ENCODE data around the gene MME.

Gene MME

DNA sequence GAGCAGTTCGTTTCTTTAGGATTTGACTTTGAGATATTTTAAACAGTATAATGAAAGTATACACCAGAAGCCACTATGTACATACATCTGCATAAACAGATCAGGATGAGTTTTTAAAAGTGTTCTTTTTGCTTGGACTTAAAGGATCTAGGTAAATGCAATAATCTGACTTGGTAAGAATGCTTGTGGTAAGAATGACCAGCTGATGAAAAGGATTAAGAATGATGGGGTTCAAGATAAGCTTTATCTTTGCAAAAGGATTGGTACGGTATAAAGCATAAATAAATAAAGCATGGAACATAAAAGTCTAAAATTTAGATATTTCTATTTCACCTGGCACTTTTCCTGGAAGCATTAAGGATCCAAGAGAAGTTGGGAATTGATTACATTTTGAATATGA lies 9.8 kb upstream of the MME start:
- H3F3A ChIP-seq (ENCODE audit: control insufficient read depth, insufficient read depth), result peaks cover 2% of the 10 kb centered on the region
- no peaks in the 10 kb centered on the region for H4K20me1 ChIP-seq (ENCODE audit: control insufficient read depth, insufficient read depth, low read depth, low read length)
- H3K36me3 ChIP-seq (ENCODE audit: control insufficient read depth, low read length), result no peaks in the 10 kb centered on the region
- no peaks in the 10 kb centered on the region for H3K79me2 ChIP-seq (ENCODE audit: control insufficient read depth, low read length)
- H3K27ac ChIP-seq (ENCODE audit: low read depth, low read length), result no peak overlapping the region
- H3K9me2 ChIP-seq (replicated peaks; ENCODE audit: control insufficient read depth, low read length), result no peaks in the 10 kb centered on the region
- no peak overlapping the region for H3K4me2 ChIP-seq (ENCODE audit: low read length)
- TF ChIP-seq EZH2phosphoT487 (IDR thresholded peaks at IDR 0.05; ENCODE audit: borderline replicate concordance, low read length), result no peak
- TF ChIP-seq, protein P1, sequence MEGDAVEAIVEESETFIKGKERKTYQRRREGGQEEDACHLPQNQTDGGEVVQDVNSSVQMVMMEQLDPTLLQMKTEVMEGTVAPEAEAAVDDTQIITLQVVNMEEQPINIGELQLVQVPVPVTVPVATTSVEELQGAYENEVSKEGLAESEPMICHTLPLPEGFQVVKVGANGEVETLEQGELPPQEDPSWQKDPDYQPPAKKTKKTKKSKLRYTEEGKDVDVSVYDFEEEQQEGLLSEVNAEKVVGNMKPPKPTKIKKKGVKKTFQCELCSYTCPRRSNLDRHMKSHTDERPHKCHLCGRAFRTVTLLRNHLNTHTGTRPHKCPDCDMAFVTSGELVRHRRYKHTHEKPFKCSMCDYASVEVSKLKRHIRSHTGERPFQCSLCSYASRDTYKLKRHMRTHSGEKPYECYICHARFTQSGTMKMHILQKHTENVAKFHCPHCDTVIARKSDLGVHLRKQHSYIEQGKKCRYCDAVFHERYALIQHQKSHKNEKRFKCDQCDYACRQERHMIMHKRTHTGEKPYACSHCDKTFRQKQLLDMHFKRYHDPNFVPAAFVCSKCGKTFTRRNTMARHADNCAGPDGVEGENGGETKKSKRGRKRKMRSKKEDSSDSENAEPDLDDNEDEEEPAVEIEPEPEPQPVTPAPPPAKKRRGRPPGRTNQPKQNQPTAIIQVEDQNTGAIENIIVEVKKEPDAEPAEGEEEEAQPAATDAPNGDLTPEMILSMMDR (IDR thresholded peaks at IDR 0.05; ENCODE audit: low read depth, low read length, poor library complexity, severe bottlenecking), result no peak
- H3K9me3 ChIP-seq (ENCODE audit: control insufficient read depth, insufficient read depth, low read length), result peaks cover 3% of the 10 kb centered on the region; the same call in 1 of the 2 replicates
- no peak overlapping the region for H3K4me3 ChIP-seq (ENCODE audit: low read length)
- H3K27me3 ChIP-seq (ENCODE audit: control insufficient read depth, low read length), result no peaks in the 10 kb centered on the region
- H3K4me1 ChIP-seq (ENCODE audit: control insufficient read depth, low read length), result peaks cover 16% of the 10 kb centered on the region

DNA sequence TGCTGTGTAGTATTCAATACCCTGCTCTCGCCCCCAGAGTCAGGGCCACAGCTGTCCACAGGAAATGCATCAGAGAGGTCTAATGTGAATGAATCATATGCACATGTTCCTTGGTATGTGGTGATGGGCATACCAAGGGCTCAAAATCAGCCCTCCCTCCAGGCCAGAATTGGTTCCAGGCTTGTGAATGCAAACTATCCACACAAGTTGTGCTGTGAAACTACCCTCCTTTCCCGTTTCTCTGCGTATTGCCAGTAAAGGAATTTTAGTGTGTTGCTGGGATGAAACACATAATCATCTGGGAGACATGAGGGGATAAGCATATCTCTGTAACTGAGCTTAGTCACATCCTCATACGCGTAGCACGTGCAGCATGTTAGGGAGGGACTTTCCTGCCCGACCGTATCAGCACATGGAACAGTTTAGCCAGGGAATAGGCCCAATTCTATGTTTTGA lies 9.2 kb upstream of the MME start:
- Histone ChIP-seq H3K9me3 (ENCODE audit: control insufficient read depth, insufficient read depth, low read length) (peaks cover 8% of the 10 kb centered on the region; the same call in 1 of the 2 replicates), H3K36me3 (ENCODE audit: control insufficient read depth, low read length) (no peaks in the 10 kb centered on the region), H3K27ac (ENCODE audit: low read depth, low read length) (no peak overlapping the region), H3K79me2 (ENCODE audit: control insufficient read depth, low read length) (no peaks in the 10 kb centered on the region), H3K9me2 (replicated peaks; ENCODE audit: control insufficient read depth, low read length) (no peaks in the 10 kb centered on the region), H3K4me3 (ENCODE audit: low read length) (no peak overlapping the region), H3F3A (ENCODE audit: control insufficient read depth, insufficient read depth) (peaks cover 2% of the 10 kb centered on the region), H4K20me1 (ENCODE audit: control insufficient read depth, insufficient read depth, low read depth, low read length) (no peaks in the 10 kb centered on the region), H3K4me1 (ENCODE audit: control insufficient read depth, low read length) (peaks cover 10% of the 10 kb centered on the region), H3K4me2 (ENCODE audit: low read length) (no peak overlapping the region), H3K27me3 (ENCODE audit: control insufficient read depth, low read length) (no peaks in the 10 kb centered on the region)
- no peak for TF ChIP-seq EZH2phosphoT487 (IDR thresholded peaks at IDR 0.05; ENCODE audit: borderline replicate concordance, low read length)
- TF ChIP-seq, protein P1 (IDR thresholded peaks at IDR 0.05; ENCODE audit: low read depth, low read length, poor library complexity, severe bottlenecking), result no peak

DNA sequence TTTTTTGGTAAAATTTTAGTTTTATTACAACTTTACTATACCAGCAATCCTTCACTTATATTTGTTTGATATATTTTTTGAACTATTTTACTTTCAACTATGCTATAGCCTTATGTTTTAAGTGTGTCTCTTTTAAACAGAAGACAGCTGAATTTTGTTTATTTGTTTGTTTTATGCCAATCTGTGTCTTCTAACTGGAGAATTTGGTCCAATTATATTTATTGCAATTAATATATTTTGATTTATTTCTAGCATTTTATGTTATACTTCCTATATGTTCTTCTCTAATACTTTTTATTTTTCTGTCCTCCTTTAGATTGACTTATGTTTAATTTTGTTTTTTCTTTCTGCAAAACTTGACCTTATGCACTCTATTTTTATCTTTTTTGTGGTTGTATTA lies 4.9 kb upstream of the MME start:
- H3K4me1 ChIP-seq (ENCODE audit: control insufficient read depth, low read length), result peaks cover 11% of the 10 kb centered on the region
- H3F3A ChIP-seq (ENCODE audit: control insufficient read depth, insufficient read depth), result no peaks in the 10 kb centered on the region; the same call in 1 of the 2 replicates
- H3K9me3 ChIP-seq (ENCODE audit: control insufficient read depth, insufficient read depth, low read length), result peaks cover 13% of the 10 kb centered on the region; the same call in 1 of the 2 replicates
- peaks cover 16% of the 10 kb centered on the region for H3K79me2 ChIP-seq (ENCODE audit: control insufficient read depth, low read length)
- no peak overlapping the region for H3K4me3 ChIP-seq (ENCODE audit: low read length)
- TF ChIP-seq EZH2phosphoT487 (IDR thresholded peaks at IDR 0.05; ENCODE audit: borderline replicate concordance, low read length), result no peak
- TF ChIP-seq, protein P1 (IDR thresholded peaks at IDR 0.05; ENCODE audit: low read depth, low read length, poor library complexity, severe bottlenecking), result no peak
- no peak overlapping the region for H3K27ac ChIP-seq (ENCODE audit: low read depth, low read length)
- H3K4me2 ChIP-seq (ENCODE audit: low read length), result no peak overlapping the region
- H3K36me3 ChIP-seq (ENCODE audit: control insufficient read depth, low read length), result peaks cover 5% of the 10 kb centered on the region
- H3K27me3 ChIP-seq (ENCODE audit: control insufficient read depth, low read length), result no peaks in the 10 kb centered on the region
- no peaks in the 10 kb centered on the region for H4K20me1 ChIP-seq (ENCODE audit: control insufficient read depth, insufficient read depth, low read depth, low read length)
- no peaks in the 10 kb centered on the region for H3K9me2 ChIP-seq (replicated peaks; ENCODE audit: control insufficient read depth, low read length)

All from DOHH2 (cell line).